Measurements from ENCODE around the gene AREL1. TPM values are rescaled to one million over a fixed set of nuclear protein-coding genes. Genes with fewer than 3 reads are reported as not detected.
A peak's percentile ranks its signal among the peaks of the same experiment; 100 is the strongest.

Gene AREL1
- total and polyA plus RNA-seq, 2 donors (not counting 3 experiments of a cell fraction or from before 2014, with no cell fraction given), result 46.4 to 67.2 TPM

DNA sequence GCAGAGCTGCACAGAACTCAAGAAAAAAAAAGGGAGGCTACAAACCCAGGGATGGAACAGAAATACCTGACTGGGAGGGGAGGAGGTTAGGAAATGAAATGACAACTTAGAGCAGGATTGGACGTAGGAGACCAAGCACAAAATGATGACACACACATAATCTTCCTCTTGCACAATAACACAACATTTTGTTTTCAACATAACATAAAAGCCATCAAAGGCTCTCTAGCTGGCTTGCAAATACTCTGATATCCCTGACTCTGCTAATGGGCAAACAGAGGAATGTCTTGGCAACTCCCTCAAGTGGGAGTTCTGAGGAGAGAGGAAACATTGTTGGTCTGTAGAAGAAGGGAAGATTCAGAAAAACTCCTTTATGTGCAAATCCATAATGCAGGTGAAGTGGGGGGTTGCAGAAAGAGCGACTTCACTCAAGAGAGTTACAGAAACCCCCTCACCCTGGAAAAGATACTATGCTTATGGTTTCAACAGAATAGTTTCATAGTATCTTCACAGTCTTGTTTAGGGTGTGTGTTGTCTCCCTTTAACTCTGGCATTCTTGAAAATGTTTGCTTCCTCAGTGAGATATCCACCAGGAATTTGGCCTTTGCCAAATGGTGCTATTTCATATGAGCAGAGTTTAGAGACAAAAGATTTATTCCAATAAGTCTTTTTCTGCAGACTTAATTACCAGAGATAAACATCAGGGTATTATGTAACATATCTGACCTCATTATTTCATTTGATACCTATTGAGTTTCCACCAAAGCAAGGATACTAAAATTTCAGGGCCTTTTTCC, 57.1 kb downstream of the AREL1 start:
- intact Hi-C loops (cut with micrococcal nuclease) (no loop called here), dilution Hi-C loops (cut with MboI; ENCODE audit: extremely low pct_ligation_motif_present, low sequenced_read_pairs) (no loop called here)
- H2AFZ ChIP-seq (ENCODE audit: low read depth, low read length), result no peak overlapping the region
- DNase-seq (ENCODE audit: low read depth, low spot score) (no peak), FAIRE-seq (peak; percentile 37)
- no peak for TF ChIP-seq JUN (IDR thresholded peaks at IDR 0.05; ENCODE audit: borderline replicate concordance, insufficient read depth, insufficient read length, low read depth)
- TF ChIP-seq MYC (IDR thresholded peaks at IDR 0.05; ENCODE audit: low read depth, low read length), result no peak
- H3K9ac ChIP-seq (replicated peaks; ENCODE audit: extremely low read depth, insufficient read depth, low read length), result no peak overlapping the region
- H3K4me1 ChIP-seq (ENCODE audit: control insufficient read depth, extremely low read depth, insufficient read depth, low read length), result peaks cover 38% of the 10 kb centered on the region
- H4K20me1 ChIP-seq (replicated peaks; ENCODE audit: control insufficient read depth, extremely low read depth, insufficient read depth, low read length), result no peaks in the 10 kb centered on the region
- ChIA-PET CTCF (interaction anchor here (1.1 kb wide), 2 partner anchors 43 to 47 kb away, joined by 3 read pairs; no protein-coding TSS in a partner anchor), POLR2A (no interaction called here)
- no peaks in the 10 kb centered on the region for H3K9me1 ChIP-seq (replicated peaks; ENCODE audit: control insufficient read depth, extremely low read depth, insufficient read depth, low read length)
- no peak overlapping the region for H3K27ac ChIP-seq (ENCODE audit: insufficient read depth, low read depth, low read length)
- no peaks in the 10 kb centered on the region for H3K79me2 ChIP-seq (ENCODE audit: control insufficient read depth, insufficient read depth, low read length)
- no peaks in the 10 kb centered on the region for H3K9me3 ChIP-seq (replicated peaks; ENCODE audit: control insufficient read depth, insufficient read depth, low read length)
- H3K36me3 ChIP-seq (ENCODE audit: control insufficient read depth in 2 of 2, extremely low read depth in 1 of 2, insufficient read depth in 2 of 2, low read length in 2 of 2), result peaks cover 3 to 5% of the 10 kb centered on the region in 2 experiments
- H3K4me2 ChIP-seq (ENCODE audit: insufficient read depth, low read length), result no peak overlapping the region
- H3K27me3 ChIP-seq (ENCODE audit: control insufficient read depth in 2 of 2, insufficient read depth in 2 of 2, low read length in 2 of 2), result no peaks in the 10 kb centered on the region
- no TSS peak for BruUV-seq (replicated peaks)
- no peak overlapping the region for H3K4me3 ChIP-seq (replicated peaks in 1 of 3; ENCODE audit: insufficient read depth in 1 of 3, low read depth in 1 of 3, low read length in 3 of 3)

DNA sequence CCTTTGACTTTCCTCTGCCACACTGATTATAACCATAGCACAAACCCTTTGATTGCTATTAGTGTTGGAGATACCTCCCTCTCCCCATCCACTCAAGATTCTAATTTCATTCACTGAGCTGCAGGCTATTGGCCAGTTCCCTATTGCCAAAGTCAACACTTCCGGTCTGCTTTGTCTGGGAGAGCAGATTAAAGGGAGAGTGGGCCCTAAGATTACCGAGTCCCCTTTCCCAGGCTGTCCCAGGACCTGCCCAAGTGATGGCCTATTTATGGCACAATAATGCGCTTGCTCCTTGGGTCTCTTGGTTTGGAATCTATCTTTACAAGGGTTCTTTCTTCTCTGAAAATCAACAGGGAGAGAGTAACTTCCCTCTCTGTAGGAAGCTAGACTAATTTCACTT, 57.9 kb downstream of the AREL1 start:
- TF ChIP-seq FOS (IDR thresholded peaks at IDR 0.05; ENCODE audit: borderline replicate concordance, insufficient read depth, low read length), result no peak
- no peak for TF ChIP-seq MYC (IDR thresholded peaks at IDR 0.05; ENCODE audit: low read depth, low read length)
- TF ChIP-seq POLR2AphosphoS5 (IDR thresholded peaks at IDR 0.05; ENCODE audit: insufficient read depth, low read depth, low read length), result no peak
- TF ChIP-seq, protein P1, sequence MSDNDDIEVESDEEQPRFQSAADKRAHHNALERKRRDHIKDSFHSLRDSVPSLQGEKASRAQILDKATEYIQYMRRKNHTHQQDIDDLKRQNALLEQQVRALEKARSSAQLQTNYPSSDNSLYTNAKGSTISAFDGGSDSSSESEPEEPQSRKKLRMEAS (IDR thresholded peaks at IDR 0.05; ENCODE audit: insufficient read depth, insufficient read length), result no peak

More for the DNA sequence above, 57.9 kb downstream of the AREL1 start:
- Histone ChIP-seq H3K36me3 (ENCODE audit: control insufficient read depth in 2 of 2, extremely low read depth in 1 of 2, insufficient read depth in 2 of 2, low read length in 2 of 2) (peaks cover 2 to 3% of the 10 kb centered on the region in 2 experiments), H3K4me1 (ENCODE audit: control insufficient read depth, extremely low read depth, insufficient read depth, low read length) (peaks cover 38% of the 10 kb centered on the region), H3K9me1 (replicated peaks; ENCODE audit: control insufficient read depth, extremely low read depth, insufficient read depth, low read length) (no peaks in the 10 kb centered on the region), H2AFZ (ENCODE audit: low read depth, low read length) (no peak overlapping the region), H4K20me1 (replicated peaks; ENCODE audit: control insufficient read depth, extremely low read depth, insufficient read depth, low read length) (no peaks in the 10 kb centered on the region), H3K4me2 (ENCODE audit: insufficient read depth, low read length) (no peak overlapping the region), H3K79me2 (ENCODE audit: control insufficient read depth, insufficient read depth, low read length) (no peaks in the 10 kb centered on the region), H3K9ac (replicated peaks; ENCODE audit: extremely low read depth, insufficient read depth, low read length) (no peak overlapping the region), H3K4me3 (replicated peaks in 1 of 3; ENCODE audit: insufficient read depth in 1 of 3, low read depth in 1 of 3, low read length in 3 of 3) (no peak overlapping the region), H3K27ac (ENCODE audit: insufficient read depth, low read depth, low read length) (no peak overlapping the region), H3K27me3 (ENCODE audit: control insufficient read depth in 2 of 2, insufficient read depth in 2 of 2, low read length in 2 of 2) (no peaks in the 10 kb centered on the region), H3K9me3 (replicated peaks; ENCODE audit: control insufficient read depth, insufficient read depth, low read length) (no peaks in the 10 kb centered on the region)
- intact Hi-C loops (cut with micrococcal nuclease) (no loop called here), dilution Hi-C loops (cut with MboI; ENCODE audit: extremely low pct_ligation_motif_present, low sequenced_read_pairs) (no loop called here)
- FAIRE-seq (no peak), DNase-seq (ENCODE audit: low read depth, low spot score) (no peak)
- ChIA-PET CTCF (interaction anchor here (1.1 kb wide), 1 partner anchor 46 kb away, joined by 3 read pairs; no protein-coding TSS in a partner anchor), POLR2A (no interaction called here)
- BruUV-seq (replicated peaks), result no TSS peak
